ENCODE data around the gene TACO1.

TACO1 gene

DNA sequence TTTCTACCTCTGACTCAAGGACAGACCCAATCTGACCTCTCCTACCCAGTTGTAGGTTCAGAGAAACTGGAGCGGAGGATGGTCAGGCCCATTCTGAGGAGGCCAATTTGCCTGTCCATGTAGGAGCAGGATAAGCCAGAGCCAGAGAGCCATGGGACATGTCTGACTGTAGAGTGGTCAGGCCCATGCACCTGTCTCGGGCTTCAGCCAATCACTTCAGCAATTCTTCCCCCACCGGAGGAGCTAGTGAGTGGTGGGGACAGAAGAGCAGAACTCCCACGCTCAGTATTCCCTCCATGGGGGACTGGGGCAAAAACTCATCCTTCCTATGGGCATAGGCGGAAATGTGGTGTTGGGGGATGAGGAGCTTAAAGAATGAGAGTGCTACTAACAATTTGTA is 36.1 kb upstream of the TACO1 start:
- TF ChIP-seq CTCF (conservative IDR thresholded peaks at IDR 0.05; ENCODE audit: low read length), result no peak
- no peak for DNase-seq (ENCODE audit: low read depth)
- H3K4me3 ChIP-seq (ENCODE audit: low read length), result no peak overlapping the region

DNA sequence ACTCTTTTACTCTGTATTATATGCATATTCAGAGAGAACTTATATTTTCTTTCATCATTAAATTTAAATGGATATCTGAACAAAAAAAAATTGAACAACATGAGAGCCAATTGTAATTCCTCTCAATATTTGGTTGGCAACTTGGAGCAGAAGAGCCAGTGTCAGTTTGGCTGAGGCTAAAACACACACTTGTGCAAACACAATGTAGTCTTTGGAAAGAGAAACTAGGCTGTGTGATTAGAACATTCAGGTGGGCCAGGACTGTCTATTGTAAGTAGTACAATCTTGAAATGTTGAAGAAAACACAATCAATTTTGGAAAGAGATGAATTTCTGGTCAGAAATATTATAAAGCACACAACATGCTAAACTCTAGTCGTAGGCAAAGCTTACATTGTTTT is 33.5 kb upstream of the TACO1 start:
- TF ChIP-seq CTCF (conservative IDR thresholded peaks at IDR 0.05; ENCODE audit: low read length), result no peak
- H3K4me3 ChIP-seq (ENCODE audit: low read length), result no peak overlapping the region
- DNase-seq (ENCODE audit: low read depth), result no peak

GRCh38 chr17:63568563-63568962 is 32.1 kb upstream of the TACO1 start:
- TF ChIP-seq CTCF (conservative IDR thresholded peaks at IDR 0.05; ENCODE audit: low read length), result no peak
- DNase-seq (ENCODE audit: low read depth), result no peak
- no peak overlapping the region for H3K4me3 ChIP-seq (ENCODE audit: low read length)

DNA sequence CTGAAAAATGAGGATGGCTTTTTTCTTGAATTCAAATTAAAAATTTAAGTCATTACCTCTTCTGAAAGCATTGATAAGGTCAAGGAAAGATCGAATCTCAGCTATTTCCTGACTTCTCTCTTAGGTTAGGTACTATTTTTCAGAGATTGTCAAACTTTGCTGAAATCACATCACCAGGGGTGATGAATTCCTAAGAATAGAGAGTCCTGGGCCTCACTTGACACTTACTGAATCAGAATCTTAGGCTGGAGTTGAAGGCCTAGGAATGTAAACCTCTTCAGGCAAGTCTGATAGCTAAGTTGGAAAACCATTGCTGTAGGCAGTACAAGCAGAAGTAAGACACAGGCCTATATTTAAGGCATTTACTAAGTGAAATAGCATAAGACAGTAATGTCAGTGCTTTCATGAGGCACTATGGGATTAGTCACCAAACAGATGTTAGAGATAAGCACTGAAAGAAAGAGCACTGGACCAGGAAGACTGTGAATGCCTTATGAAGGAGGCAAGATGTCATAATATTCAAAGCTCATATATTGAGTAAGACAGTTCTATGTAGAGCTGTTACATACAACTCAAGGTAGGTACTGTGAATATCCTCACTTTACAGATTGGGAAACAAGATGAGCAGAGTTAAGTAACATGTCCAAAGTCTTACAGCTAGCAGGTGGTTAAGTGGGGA is 28.9 kb upstream of the TACO1 start:
- peak; percentile 77 for DNase-seq (ENCODE audit: low read depth)
- H3K4me3 ChIP-seq (ENCODE audit: low read length), result no peak overlapping the region
- TF ChIP-seq CTCF (conservative IDR thresholded peaks at IDR 0.05; ENCODE audit: low read length), result no peak

DNA sequence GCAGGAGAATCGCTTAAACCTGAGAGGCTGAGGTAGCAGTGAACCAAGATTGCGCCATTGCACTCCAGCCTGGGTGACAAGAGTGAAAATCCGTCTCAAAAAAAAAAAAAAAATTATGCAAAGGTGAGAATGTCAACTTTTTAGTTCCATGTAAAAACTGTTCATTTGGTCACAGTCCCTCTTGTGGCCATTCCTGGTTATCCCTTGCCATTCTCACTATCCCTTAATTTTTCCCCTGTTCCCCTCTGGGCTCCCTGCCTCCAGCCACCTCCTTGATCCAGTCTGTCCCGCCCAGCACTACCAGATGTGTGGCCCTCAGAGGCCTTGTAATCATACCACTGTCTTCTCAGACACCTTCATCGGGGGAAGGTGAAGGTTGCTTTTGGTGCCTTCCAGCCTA is 27.1 kb upstream of the TACO1 start:
- no peak overlapping the region for H3K4me3 ChIP-seq (ENCODE audit: low read length)
- peak; percentile 50 for TF ChIP-seq CTCF (conservative IDR thresholded peaks at IDR 0.05; ENCODE audit: low read length)
- DNase-seq (ENCODE audit: low read depth), result peak; percentile 6

DNA sequence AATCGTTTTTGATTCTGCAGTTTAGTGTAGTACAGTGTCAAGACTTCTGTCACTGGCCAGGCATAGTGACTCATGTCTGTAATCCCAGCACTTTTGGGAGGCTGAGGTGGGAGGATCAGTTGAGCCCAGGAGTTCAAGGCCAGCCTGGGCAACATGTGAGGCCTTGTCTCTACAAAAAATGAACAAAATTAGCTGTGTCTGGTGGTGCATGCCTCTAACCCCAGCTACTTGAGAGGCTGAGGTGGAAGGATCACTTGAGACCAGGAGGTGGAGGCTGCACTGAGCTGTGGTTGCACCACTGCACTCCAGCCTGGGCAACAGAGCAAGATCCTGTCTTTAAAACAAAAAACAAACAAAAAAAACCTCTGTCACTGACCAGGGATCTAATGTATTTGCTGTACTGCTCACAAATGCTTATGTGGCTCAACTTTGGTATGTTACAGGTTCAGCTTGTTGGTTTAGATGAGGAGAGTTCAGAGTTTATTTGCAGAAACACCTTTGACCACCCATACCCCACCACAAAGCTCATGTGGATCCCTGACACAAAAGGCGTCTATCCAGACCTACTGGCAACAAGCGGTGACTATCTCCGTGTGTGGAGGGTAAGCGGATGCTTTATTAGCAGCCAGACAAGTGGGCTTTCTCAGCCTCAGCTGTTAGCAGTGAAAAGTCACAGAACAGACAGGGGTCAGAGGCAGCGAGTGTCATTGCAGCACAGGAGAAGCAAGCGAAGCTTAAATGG is 22.5 kb upstream of the TACO1 start:
- H3K4me3 ChIP-seq (ENCODE audit: low read length), result no peak overlapping the region
- no peak for TF ChIP-seq CTCF (conservative IDR thresholded peaks at IDR 0.05; ENCODE audit: low read length)
- no peak for DNase-seq (ENCODE audit: low read depth)

- no peak for TF ChIP-seq CTCF (conservative IDR thresholded peaks at IDR 0.05; ENCODE audit: low read length)
- no peak overlapping the region for H3K4me3 ChIP-seq (ENCODE audit: low read length)
- DNase-seq (ENCODE audit: low read depth), result no peak
Measured at GRCh38 chr17:63578769-63579111, 22.0 kb upstream of the TACO1 start.

Measured in AG10803 (cell line).